GM19463 (cell line): ENCODE results near the gene FAM107B.
"Not testable (repeated sequence)": the region's sequence is repeated elsewhere in the genome, so short reads cannot be mapped to it uniquely, and the experiment has no call there.

Source experiments
- ATAC-seq: cut with Tn5 transposase; IDR thresholded peaks from one replicate; pipeline ENCODE4 v1.9.1; 2021; ENCODE audit warnings: mild to moderate bottlenecking, moderate library complexity; ENCODE audit not compliant: unreplicated experiment

FAM107B gene

DNA sequence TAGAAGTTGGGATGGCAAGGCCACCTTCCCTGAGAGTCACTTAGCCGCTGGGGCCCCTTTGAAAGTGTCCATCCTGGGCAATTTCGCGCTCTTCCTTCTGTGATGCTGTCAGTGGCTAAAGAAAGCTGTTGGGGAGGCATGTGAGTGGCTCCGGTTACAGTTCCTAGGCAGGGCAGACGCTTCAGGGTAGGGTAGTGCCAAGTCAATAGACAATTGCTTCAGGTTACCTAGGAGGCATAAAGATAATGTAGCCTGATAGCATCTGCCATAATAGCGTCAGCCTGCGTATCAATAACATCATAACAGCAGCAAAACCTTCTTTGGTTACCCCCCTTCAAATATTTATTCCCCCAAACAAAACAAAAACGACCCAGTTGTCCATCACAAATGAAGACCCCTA, at the start of gene FAM107B:
FAM107B (minus strand) TSS at position 101 of the 400 bp plus-strand sequence. CDS start 234 bp downstream, outside the sequence.
- ATAC-seq = no peak

DNA sequence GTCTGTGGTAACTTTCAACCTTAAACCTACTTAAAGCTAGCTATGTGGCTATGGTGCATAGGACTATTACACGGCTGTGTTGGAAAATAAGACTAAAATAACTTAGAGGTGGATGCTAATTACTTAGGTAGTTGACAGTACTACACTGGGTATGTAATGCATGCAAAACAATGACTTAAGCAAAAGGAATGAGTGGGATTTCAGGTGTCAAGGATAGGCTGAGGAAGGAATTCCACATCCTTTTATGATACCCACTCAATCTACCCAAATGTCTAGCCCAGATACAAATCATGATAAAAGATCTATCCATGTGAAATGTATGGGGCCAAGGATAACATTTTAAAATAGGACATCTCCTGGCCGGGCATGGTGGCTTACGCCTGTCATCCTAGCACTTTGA, 49.3 kb upstream of the FAM107B start:
- ATAC-seq = no peak

DNA sequence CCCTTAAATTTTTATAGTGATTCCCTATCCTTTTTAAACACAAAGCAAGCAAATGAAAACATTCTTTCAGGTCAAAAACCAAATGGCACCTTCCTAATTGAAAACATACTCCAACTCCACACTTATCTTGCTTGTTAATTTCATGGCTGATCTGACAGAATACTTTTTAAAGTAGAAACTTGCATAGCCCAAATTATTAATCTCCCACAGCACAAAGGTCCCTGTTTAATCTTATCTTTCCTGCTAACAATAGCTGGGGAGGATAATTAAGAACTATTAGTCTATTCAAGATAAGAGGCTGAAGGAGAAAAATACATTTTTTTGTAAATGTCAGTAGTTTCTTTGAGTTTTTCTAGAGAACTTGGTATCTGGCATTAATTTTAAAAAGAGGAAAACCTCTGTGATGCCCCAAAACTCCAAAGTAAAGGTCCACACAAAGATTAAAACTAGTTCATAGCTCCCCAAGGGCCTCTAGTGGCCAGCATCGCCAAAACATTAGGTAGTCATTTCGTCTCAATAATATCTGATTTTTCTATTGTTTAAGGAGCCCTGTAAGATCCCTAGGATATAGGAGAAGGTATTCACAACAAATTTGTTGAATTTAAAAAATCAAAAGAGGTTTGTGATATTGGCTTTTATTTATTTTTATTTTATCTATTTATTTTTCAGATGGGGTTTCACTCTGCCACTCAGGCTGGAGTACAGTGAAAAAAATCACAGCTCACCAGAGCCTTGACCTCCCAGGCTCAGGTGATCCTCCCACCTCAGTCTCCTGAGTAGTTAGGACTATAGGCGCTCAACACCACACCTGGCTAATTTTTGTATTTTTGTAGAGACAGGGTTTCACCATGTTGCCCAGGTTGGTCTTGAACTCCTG, 48.4 kb upstream of the FAM107B start:
- no peak for ATAC-seq

- ATAC-seq = no peak
Measured at GRCh38 chr10:14821635-14822375, 47.1 kb upstream of the FAM107B start.

DNA sequence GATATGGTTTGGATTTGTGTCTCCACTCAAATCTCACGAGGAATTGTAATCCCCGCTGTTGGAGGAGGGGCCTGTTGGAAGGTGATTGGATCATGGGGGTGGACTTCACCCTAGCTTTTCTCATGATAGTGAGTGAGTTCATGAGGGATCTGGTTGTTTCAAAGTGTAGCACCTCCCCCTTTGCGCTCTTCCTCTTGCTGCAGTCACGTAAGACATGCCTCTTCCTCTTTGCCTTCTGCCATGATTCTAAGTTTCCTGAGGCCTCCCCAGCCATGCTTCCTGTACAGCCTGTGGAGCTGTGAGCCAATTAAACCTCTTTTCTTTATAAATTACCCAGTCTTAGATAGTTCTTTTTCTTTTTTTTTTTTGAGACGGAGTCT, 46.1 kb upstream of the FAM107B start:
- ATAC-seq = no peak

- no peak for ATAC-seq
Measured at GRCh38 chr10:14820010-14820774, 45.5 kb upstream of the FAM107B start.

DNA sequence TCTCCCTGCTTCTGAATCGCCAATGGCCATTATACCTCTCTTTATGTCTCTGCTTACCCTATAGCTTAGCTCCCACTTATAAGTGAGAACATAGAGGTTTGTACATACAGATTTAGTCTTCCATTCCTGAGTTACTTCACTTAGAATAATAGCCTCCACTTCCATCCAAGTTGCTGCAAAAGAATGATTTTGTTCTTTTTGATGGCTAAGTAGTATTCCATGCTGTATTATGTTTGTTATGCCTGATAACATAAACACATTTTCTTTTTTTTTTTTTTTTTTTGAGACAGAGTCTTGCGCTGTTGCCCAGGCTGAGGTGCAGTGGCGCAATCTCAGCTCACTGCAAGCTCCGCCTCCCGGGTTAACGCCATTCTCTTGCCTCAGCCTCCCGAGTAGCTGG, 42.0 kb upstream of the FAM107B start:
- ATAC-seq = not testable (repeated sequence)

- ATAC-seq = no peak
Measured at GRCh38 chr10:14815681-14816080, 41.0 kb upstream of the FAM107B start.

- no peak for ATAC-seq
Measured at GRCh38 chr10:14812271-14812670, 37.6 kb upstream of the FAM107B start.

DNA sequence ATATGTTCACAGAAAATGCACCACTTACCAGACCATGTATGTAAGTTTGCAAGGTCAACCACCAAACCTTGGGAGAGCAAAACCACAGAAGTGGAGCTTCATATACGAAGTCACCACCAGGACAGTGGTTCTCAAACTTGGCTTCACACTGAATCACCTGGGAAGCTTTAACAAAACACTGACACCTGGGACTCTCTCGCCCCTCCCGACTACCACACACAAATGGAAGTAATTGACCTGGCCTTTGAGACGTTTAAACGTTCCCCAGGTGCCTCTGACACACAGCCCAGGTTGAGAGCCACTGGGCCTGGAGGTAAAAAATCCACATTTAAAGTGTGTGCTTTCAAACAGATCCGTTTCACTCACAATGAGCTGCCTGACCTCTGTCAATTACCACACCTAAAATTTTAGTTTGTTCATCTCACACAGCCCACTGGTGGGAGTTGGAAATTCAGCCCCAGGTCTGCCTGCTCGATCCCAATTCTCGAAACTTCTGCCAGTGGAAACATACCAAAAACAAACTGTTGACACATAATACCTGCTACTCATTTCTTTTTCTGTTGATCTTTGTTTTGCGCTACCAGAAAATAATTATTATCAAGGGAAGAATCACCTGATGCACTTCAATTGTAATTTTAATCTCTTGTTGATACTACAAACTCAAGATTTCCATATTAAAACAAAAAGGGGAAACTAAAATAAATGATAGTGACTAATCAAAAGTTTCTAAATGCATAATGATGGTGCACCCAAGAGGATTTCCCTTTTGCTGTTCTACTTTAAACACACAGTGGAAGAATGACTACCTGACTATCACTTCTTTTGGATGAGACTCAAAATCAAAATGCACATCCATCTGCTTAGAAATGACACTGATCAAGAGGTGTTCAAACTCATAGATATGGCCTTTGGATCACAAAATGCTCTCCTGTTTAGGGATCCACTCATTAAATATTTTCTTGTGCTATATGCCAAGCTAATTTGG, 36.6 kb upstream of the FAM107B start:
- no peak for ATAC-seq

GRCh38 chr10:14806318-14806717, 31.6 kb upstream of the FAM107B start:
- no peak for ATAC-seq

- no peak for ATAC-seq
Measured at GRCh38 chr10:14803827-14804226, 29.1 kb upstream of the FAM107B start.

DNA sequence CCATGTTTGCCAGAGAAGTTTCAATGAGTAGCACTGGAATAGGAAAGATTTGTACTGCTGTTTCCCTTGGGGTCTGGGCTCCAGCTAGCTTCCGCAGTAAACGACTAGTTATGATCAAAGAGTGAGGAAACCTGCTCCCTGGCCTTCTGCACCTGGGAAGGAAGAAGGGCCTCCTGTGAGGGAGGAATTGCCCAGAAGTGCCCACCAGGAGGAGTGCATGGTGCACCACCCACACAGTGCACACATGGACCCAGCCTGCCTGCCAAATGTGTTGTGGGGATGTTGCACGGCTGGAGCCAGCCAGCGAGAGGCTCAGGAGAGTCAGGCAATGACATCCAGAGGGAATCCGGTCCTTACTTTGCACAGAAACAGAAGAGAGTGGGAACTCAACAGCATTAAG, 27.0 kb upstream of the FAM107B start:
- ATAC-seq = no peak

GRCh38 chr10:14800397-14800796, 25.7 kb upstream of the FAM107B start:
- no peak for ATAC-seq

DNA sequence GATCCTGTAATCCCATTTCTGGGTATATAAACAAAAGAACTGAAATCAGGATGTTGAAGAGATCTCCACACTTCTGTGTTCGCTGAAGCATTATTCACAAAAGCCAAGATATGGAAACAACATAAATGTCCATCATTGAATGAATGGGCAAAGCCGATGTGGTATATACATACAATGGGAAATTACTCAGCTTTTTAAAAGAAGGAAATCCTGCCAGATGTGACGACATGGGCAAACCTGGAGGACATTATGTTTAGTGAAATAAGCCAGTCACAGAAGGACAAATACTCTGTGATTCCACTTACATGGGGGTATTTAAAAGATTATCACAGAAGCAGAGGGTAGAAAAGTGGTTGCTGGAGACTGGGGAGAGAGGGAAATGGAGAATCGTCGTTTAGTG, 23.9 kb upstream of the FAM107B start:
- ATAC-seq = no peak

DNA sequence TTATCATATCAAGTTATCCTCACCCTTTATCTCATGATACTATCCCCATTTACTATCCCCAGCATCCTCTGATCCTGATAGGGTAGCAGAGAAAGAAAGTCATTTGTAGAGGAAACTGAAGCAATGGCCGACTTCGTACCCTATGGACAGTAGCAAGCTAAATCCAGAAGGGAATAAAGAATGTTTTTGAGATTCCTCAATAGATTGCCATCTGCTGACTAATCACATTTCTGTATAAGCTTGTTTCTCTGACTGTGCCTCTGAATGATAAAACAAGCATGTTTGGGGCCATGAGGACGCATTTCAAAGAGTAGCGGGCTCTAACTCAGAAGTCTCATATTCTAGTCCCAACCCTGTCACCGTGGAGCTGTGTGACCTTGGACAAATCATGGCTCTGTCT, 13.2 kb upstream of the FAM107B start:
- no peak for ATAC-seq

GRCh38 chr10:14784459-14785055, 9.9 kb upstream of the FAM107B start:
- no peak for ATAC-seq

GRCh38 chr10:14782691-14783363, 8.1 kb upstream of the FAM107B start:
- ATAC-seq = no peak

DNA sequence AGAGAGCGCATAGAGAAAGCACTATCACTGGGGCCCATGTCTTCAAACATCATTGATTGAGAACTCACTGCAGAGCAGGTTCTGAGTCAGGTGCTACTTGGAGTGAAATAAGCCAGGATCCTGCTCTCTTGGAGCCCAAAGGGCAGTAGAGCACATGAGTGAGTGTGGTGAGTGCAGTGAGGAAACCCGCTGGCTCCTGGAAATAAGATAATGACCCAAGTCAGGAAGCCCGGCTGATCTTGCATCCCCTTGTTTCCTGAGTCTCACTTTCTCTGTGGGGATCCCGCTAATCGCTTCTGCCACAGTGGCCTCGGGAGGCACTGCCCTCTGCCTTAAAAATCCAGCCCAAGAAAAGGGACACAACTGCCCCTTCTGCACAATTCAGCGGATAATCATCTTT, 7.1 kb upstream of the FAM107B start:
- no peak for ATAC-seq
